ENCODE results near the gene NEK9. TPM values are rescaled to one million over a fixed set of nuclear protein-coding genes. Genes with fewer than 3 reads are reported as not detected.
A peak's percentile ranks its signal among the peaks of the same experiment; 100 is the strongest.

Gene NEK9
- total and polyA plus RNA-seq, 9 of the 15 experiments (the other 6 are each of a cell fraction or from before 2014, with no cell fraction given) = 2.8 to 39.6 (median 19.8) TPM

DNA sequence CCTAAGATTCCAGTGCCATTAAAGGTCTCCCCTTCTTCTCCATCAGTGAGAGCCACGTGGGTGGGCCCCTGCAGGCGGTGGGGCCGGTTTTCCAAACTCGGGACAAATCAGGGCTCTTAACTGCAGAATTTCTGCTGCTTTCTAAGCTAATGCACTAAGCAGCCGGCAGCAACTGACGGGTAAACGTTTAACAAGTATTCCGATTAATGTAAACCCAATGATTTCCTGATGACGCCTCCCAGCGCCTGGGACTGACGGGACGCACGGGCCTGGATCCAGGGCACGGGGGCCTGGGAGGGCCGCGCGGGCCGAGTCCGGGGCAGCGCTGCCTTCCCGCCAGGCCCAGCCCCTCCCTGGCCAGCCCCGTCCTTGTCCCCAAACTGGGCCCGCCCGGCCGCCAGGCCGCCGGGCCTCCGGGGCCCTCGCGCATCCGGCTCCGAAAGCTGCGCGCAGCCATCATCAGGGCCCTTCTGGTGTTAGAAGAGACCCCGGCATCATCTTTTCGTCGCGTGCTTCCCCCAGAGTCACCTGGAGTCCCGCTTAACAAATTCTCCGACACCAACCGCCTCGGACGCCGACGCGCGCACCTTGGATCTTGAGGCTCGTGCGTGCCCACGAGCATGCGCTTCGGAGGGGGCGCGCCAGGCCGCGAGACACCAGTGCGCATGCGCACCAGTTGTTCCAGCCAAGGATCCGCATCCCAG, 75.8 kb downstream of the NEK9 start, which contains the start of gene MLH3 (continued):
- TF ChIP-seq, protein P1, sequence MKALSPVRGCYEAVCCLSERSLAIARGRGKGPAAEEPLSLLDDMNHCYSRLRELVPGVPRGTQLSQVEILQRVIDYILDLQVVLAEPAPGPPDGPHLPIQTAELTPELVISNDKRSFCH (CRISPR knock-in tag; IDR thresholded peaks at IDR 0.05) = no peak
- TF ChIP-seq, protein P1 (tag; IDR thresholded peaks at IDR 0.05) = peak; percentile 68; the same call in 1 of the 2 replicates
- TF ChIP-seq CCNT2 (IDR thresholded peaks at IDR 0.05; ENCODE audit: borderline replicate concordance, extremely low read depth, insufficient read length, low read depth, low read length) (peak; percentile 56), MAZ (CRISPR knock-in tag; conservative IDR thresholded peaks at IDR 0.05 in 1 of 2, IDR thresholded peaks at IDR 0.05 in 1 of 2) (0 out of 4 replicates have a peak, but pooled peaks have one; percentile 34 to 64), CBX3 (IDR thresholded peaks at IDR 0.05; ENCODE audit: borderline replicate concordance in 1 of 2, low read length in 2 of 2) (no peak), FOS (IDR thresholded peaks at IDR 0.05; ENCODE audit: extremely low read depth, insufficient read length) (no peak), CTBP1 (IDR thresholded peaks at IDR 0.05; ENCODE audit: borderline replicate concordance) (peak; percentile 58), NR4A1 (CRISPR knock-in tag; IDR thresholded peaks at IDR 0.05) (no peak), NR4A1 (tag; IDR thresholded peaks at IDR 0.05) (no peak), STAG1 (CRISPR knock-in tag; IDR thresholded peaks at IDR 0.05; ENCODE audit: borderline replicate concordance) (no peak), ZC3H11A (IDR thresholded peaks at IDR 0.05; ENCODE audit: low read depth, low read length) (no peak), HDAC8 (tag; IDR thresholded peaks at IDR 0.05) (peak; percentile 49; the same call in 1 of the 2 replicates), BHLHE40 (IDR thresholded peaks at IDR 0.05; ENCODE audit: low read length) (peak; percentile 12), POLR2G (IDR thresholded peaks at IDR 0.05; ENCODE audit: low read depth, low read length) (peak; percentile 84), TBP (optimal IDR thresholded peaks at IDR 0.05; ENCODE audit: low read depth, low read length) (peak; percentile 28), ZNF696 (CRISPR knock-in tag; conservative IDR thresholded peaks at IDR 0.05) (no peak), E2F3 (CRISPR knock-in tag; IDR thresholded peaks at IDR 0.05) (0 out of 2 replicates have a peak, but pooled peaks have one; percentile 17), SUPT5H (IDR thresholded peaks at IDR 0.05) (peak; percentile 52; the same call in 1 of the 2 replicates), RBM15 (IDR thresholded peaks at IDR 0.05; ENCODE audit: insufficient read depth, low read length) (no peak), SMARCE1 (IDR thresholded peaks at IDR 0.05) (no peak)
- TF ChIP-seq, protein P2, sequence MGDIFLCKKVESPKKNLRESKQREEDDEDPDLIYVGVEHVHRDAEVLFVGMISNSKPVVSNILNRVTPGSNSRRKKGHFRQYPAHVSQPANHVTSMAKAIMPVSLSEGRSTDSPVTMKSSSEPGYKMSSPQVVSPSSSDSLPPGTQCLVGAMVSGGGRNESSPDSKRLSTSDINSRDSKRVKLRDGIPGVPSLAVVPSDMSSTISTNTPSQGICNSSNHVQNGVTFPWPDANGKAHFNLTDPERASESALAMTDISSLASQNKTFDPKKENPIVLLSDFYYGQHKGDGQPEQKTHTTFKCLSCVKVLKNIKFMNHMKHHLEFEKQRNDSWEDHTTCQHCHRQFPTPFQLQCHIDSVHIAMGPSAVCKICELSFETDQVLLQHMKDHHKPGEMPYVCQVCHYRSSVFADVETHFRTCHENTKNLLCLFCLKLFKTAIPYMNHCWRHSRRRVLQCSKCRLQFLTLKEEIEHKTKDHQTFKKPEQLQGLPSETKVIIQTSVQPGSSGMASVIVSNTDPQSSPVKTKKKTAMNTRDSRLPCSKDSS (IDR thresholded peaks at IDR 0.05; ENCODE audit: low read depth, partially characterized antibody) = no peak
- TF ChIP-seq, protein P3, sequence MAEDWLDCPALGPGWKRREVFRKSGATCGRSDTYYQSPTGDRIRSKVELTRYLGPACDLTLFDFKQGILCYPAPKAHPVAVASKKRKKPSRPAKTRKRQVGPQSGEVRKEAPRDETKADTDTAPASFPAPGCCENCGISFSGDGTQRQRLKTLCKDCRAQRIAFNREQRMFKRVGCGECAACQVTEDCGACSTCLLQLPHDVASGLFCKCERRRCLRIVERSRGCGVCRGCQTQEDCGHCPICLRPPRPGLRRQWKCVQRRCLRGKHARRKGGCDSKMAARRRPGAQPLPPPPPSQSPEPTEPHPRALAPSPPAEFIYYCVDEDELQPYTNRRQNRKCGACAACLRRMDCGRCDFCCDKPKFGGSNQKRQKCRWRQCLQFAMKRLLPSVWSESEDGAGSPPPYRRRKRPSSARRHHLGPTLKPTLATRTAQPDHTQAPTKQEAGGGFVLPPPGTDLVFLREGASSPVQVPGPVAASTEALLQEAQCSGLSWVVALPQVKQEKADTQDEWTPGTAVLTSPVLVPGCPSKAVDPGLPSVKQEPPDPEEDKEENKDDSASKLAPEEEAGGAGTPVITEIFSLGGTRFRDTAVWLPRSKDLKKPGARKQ (CRISPR knock-in tag; IDR thresholded peaks at IDR 0.05) = no peak
- TF ChIP-seq, protein P4, sequence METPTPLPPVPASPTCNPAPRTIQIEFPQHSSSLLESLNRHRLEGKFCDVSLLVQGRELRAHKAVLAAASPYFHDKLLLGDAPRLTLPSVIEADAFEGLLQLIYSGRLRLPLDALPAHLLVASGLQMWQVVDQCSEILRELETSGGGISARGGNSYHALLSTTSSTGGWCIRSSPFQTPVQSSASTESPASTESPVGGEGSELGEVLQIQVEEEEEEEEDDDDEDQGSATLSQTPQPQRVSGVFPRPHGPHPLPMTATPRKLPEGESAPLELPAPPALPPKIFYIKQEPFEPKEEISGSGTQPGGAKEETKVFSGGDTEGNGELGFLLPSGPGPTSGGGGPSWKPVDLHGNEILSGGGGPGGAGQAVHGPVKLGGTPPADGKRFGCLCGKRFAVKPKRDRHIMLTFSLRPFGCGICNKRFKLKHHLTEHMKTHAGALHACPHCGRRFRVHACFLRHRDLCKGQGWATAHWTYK (CRISPR knock-in tag; IDR thresholded peaks at IDR 0.05) = no peak
